Iris pigment epithelial cell (primary cell): ENCODE results near the gene RUNX2.

Experiments
- DNase-seq: peaks from one replicate; pipeline ENCODE4 v3.0.0-alpha.2; 2011; ENCODE audit warnings: low read depth

Gene RUNX2

GRCh38 chr6:45487645-45488044 lies 159.5 kb downstream of the RUNX2 start:
- DNase-seq, result no peak

- no peak for DNase-seq
These were observed 160.1 kb downstream of the RUNX2 start for GRCh38 chr6:45488269-45488668.

GRCh38 chr6:45488889-45489288 lies 160.8 kb downstream of the RUNX2 start:
- no peak for DNase-seq

GRCh38 chr6:45491048-45491735 lies 163.1 kb downstream of the RUNX2 start:
- no peak for DNase-seq

- DNase-seq, result no peak
These were observed 163.7 kb downstream of the RUNX2 start for GRCh38 chr6:45491874-45492273.

GRCh38 chr6:45493761-45494160 lies 165.6 kb downstream of the RUNX2 start:
- DNase-seq, result no peak

GRCh38 chr6:45494416-45495135 lies 166.4 kb downstream of the RUNX2 start:
- no peak for DNase-seq

GRCh38 chr6:45495429-45496084 lies 167.4 kb downstream of the RUNX2 start:
- DNase-seq, result no peak

- DNase-seq, result no peak
These were observed 167.9 kb downstream of the RUNX2 start for GRCh38 chr6:45496085-45496433.

GRCh38 chr6:45498591-45498990 lies 170.5 kb downstream of the RUNX2 start:
- no peak for DNase-seq

GRCh38 chr6:45500924-45501816 lies 173.0 kb downstream of the RUNX2 start:
- no peak for DNase-seq

- no peak for DNase-seq
These were observed 174.3 kb downstream of the RUNX2 start for GRCh38 chr6:45502456-45502855.

GRCh38 chr6:45504947-45505346 lies 176.8 kb downstream of the RUNX2 start:
- peak; percentile 93 for DNase-seq

- no peak for DNase-seq
These were observed 177.3 kb downstream of the RUNX2 start for GRCh38 chr6:45505470-45505869.

- DNase-seq, result no peak
These were observed 179.1 kb downstream of the RUNX2 start for GRCh38 chr6:45507186-45507585.

- no peak for DNase-seq
These were observed 181.3 kb downstream of the RUNX2 start for GRCh38 chr6:45509426-45509825.

- no peak for DNase-seq
These were observed 184.6 kb downstream of the RUNX2 start for GRCh38 chr6:45512717-45513116.

- no peak for DNase-seq
These were observed 185.1 kb downstream of the RUNX2 start for GRCh38 chr6:45513213-45513618.

- DNase-seq, result no peak
These were observed 185.7 kb downstream of the RUNX2 start for GRCh38 chr6:45513843-45514242.

- peak; percentile 84 for DNase-seq
These were observed 186.5 kb downstream of the RUNX2 start for GRCh38 chr6:45514454-45515230.

GRCh38 chr6:45518013-45518720 lies 190.0 kb downstream of the RUNX2 start:
- no peak for DNase-seq
